HEK293T (cell line): ENCODE data around the gene FNDC3A.

Source experiments
- ARNT ChIP-seq: fragments of 450-650 bp; IDR thresholded peaks from 2 replicates; pipeline ENCODE4 v1.6.1; 2017; ENCODE audit warnings: mild to moderate bottlenecking
- BHLHE40 ChIP-seq: fragments of 450-650 bp; IDR thresholded peaks from 2 replicates; pipeline ENCODE4 v1.6.1; 2016; ENCODE audit warnings: mild to moderate bottlenecking, moderate library complexity, borderline replicate concordance
- CTBP1 ChIP-seq: fragments of 450-650 bp; IDR thresholded peaks from 2 replicates; pipeline ENCODE4 v1.6.1; 2016; ENCODE audit warnings: borderline replicate concordance
- ELF4 ChIP-seq: fragments of 450-650 bp; IDR thresholded peaks from 2 replicates; pipeline ENCODE4 v1.6.1; 2017; ENCODE audit warnings: antibody characterized with exemption
- FOXA1 ChIP-seq: fragments of 450-650 bp; IDR thresholded peaks from 2 replicates; pipeline ENCODE4 v1.6.1; 2016; ENCODE audit warnings: mild to moderate bottlenecking
- FOXK2 ChIP-seq: fragments of 450-650 bp; IDR thresholded peaks from 2 replicates; pipeline ENCODE4 v1.6.1; 2016; ENCODE audit warnings: mild to moderate bottlenecking
- FOXM1 ChIP-seq: fragments of 450-650 bp; IDR thresholded peaks from 2 replicates; pipeline ENCODE4 v1.6.1; 2017; ENCODE audit warnings: mild to moderate bottlenecking, borderline replicate concordance
- HDGF ChIP-seq: fragments of 450-650 bp; IDR thresholded peaks from 2 replicates; pipeline ENCODE4 v1.6.1; 2017; ENCODE audit warnings: antibody characterized with exemption, borderline replicate concordance
- LEF1 ChIP-seq: fragments of 450-650 bp; IDR thresholded peaks from 2 replicates; pipeline ENCODE4 v1.6.1; 2017; ENCODE audit warnings: mild to moderate bottlenecking, borderline replicate concordance
- PKNOX1 ChIP-seq: fragments of 450-650 bp; IDR thresholded peaks from 2 replicates; pipeline ENCODE4 v1.6.1; 2016
- SP1 ChIP-seq: fragments of 450-650 bp; IDR thresholded peaks from 2 replicates; pipeline ENCODE4 v1.6.1; 2017
- TARDBP ChIP-seq: fragments of 450-650 bp; IDR thresholded peaks from 2 replicates; pipeline ENCODE4 v1.6.1; 2016

DNA sequence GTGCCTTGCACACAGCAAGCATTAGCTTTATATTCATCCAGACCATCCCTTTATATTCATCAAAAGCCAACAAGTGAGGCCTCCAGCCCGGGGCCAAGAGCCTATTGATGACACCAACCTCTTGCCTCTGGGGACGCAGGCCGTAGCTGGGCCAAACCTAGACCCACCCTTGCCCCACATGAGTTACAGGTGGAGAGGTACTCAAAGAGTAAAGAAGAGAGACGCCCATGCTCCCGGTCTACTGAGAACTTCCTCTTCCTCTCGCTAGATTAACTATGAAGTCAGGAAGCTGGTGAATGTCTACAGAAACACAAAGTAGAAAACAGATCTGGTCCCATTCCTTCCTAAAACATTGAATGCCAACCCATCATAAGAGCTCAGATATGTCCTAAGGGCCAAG is 240.6 kb downstream of the FNDC3A start:
- TF ChIP-seq HDGF (no peak), FOXM1 (no peak), BHLHE40 (no peak), ELF4 (no peak), FOXK2 (no peak), TARDBP (no peak), ARNT (no peak), LEF1 (no peak), CTBP1 (no peak), SP1 (no peak), PKNOX1 (no peak), FOXA1 (no peak)
